ENCODE measurements around the gene PRXL2A. TPM values are rescaled to one million over a fixed set of nuclear protein-coding genes. Genes with fewer than 3 reads are reported as not detected.
"Not testable (repeated sequence)": the region's sequence is repeated elsewhere in the genome, so short reads cannot be mapped to it uniquely, and the experiment has no call there.

Gene PRXL2A
- total and polyA plus RNA-seq, 2 experiments from 2014 or later, result 166 to 222 TPM

DNA sequence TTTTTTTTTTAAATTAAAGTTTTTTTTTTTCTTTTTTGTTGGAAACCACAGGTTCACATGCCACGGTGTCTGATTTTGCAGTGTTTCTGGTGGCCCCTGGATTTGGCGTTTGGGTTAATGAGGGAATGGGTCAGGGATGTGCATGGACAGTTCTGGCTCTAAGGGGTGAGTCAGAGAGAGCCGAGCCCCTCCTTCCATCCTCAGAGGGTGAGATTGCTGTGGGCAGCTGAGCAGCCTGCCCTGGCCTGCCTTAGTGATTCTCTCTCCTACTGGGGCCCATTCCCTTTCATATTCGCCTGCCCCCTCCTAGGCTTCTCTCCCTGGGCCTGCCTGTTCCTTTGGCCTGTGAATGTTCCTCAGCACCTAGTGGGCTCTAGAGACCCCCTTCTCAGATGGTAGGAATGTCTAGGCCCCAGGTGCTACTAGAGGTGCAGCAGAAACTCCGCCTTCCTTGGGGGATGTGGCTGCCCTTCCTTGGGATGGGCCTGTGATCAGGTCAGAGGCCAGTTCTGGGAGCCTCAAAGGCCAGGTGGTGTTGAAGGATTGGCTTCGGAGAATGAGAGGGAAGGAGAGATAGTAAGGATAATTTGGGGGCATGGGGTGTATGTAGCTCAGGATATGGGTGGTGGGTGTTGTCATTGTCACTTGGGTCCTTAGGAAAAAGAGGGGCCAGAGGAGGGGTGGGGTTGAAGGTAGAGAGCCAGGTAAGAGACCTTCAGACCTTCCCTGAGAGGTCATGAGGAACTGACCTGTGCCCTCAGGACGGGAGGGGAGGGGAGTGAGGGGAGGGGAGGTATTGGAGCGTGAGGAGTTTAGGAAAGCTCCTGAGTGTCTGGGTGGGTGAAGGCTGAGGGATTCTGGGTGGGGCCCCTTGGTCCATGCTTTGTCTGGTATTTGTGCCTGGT, 65.6 kb downstream of the PRXL2A start:
- H3K4me1 ChIP-seq (ENCODE audit: insufficient read depth), result peaks cover 26% of the 10 kb centered on the region
- peaks cover 5% of the 10 kb centered on the region for H3K9me3 ChIP-seq (ENCODE audit: low read depth)
- no peaks in the 10 kb centered on the region for H3K36me3 ChIP-seq (replicated peaks; ENCODE audit: insufficient read depth, low read depth)
- no peak overlapping the region for H3K4me3 ChIP-seq
- no peak overlapping the region for H3K4me2 ChIP-seq
- no peak overlapping the region for H2AFZ ChIP-seq
- DNase-seq (ENCODE audit: low spot score), result no peak
- WGBS (ENCODE audit: low lambda C conversion rate, missing lambda C conversion rate), result 84% methylated on average over 7 of the region's 8 CpGs
- no peaks in the 10 kb centered on the region for H3K9me2 ChIP-seq (replicated peaks; ENCODE audit: insufficient read depth)
- H3K79me2 ChIP-seq, result peaks cover 97% of the 10 kb centered on the region
- H4K20me1 ChIP-seq (ENCODE audit: insufficient read depth, poor library complexity, severe bottlenecking), result peaks cover 51% of the 10 kb centered on the region
- TF ChIP-seq EZH2phosphoT487 (IDR thresholded peaks at IDR 0.05; ENCODE audit: low read depth, severe bottlenecking, unreplicated experiment) (no peak), EZH2 (IDR thresholded peaks at IDR 0.05; ENCODE audit: borderline replicate concordance) (no peak)
- TF ChIP-seq, protein P1, sequence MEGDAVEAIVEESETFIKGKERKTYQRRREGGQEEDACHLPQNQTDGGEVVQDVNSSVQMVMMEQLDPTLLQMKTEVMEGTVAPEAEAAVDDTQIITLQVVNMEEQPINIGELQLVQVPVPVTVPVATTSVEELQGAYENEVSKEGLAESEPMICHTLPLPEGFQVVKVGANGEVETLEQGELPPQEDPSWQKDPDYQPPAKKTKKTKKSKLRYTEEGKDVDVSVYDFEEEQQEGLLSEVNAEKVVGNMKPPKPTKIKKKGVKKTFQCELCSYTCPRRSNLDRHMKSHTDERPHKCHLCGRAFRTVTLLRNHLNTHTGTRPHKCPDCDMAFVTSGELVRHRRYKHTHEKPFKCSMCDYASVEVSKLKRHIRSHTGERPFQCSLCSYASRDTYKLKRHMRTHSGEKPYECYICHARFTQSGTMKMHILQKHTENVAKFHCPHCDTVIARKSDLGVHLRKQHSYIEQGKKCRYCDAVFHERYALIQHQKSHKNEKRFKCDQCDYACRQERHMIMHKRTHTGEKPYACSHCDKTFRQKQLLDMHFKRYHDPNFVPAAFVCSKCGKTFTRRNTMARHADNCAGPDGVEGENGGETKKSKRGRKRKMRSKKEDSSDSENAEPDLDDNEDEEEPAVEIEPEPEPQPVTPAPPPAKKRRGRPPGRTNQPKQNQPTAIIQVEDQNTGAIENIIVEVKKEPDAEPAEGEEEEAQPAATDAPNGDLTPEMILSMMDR (IDR thresholded peaks at IDR 0.05; ENCODE audit: poor library complexity), result no peak
- no peaks in the 10 kb centered on the region for H3K27me3 ChIP-seq
- H3K27ac ChIP-seq, result no peak overlapping the region

DNA sequence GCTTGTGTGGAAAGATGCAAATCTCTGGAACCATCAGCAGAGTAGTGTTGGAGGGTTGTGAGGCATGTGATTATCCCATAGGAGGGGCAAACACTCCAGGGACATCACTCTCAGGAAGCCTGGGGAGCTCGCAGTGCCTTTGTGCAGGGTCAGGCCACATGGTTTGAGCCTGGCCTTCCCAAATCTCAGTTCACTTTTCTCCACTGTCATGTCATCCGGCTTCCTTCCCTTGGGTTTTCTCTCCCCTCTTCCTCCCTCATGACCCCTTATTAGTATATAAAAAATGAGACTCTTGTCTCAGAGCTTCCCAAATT, 66.2 kb downstream of the PRXL2A start:
- Histone ChIP-seq H3K9me2 (replicated peaks; ENCODE audit: insufficient read depth) (no peaks in the 10 kb centered on the region), H3K4me2 (no peak overlapping the region), H3K4me3 (no peak overlapping the region), H4K20me1 (ENCODE audit: insufficient read depth, poor library complexity, severe bottlenecking) (peaks cover 45% of the 10 kb centered on the region), H3K36me3 (replicated peaks; ENCODE audit: insufficient read depth, low read depth) (no peaks in the 10 kb centered on the region), H3K79me2 (peaks cover 91% of the 10 kb centered on the region), H3K9me3 (ENCODE audit: low read depth) (peaks cover 5% of the 10 kb centered on the region), H3K27ac (no peak overlapping the region), H3K4me1 (ENCODE audit: insufficient read depth) (peaks cover 20% of the 10 kb centered on the region), H3K27me3 (no peaks in the 10 kb centered on the region), H2AFZ (no peak overlapping the region)
- no peak for DNase-seq (ENCODE audit: low spot score)
- TF ChIP-seq, protein P1 (IDR thresholded peaks at IDR 0.05; ENCODE audit: poor library complexity), result no peak
- TF ChIP-seq EZH2phosphoT487 (IDR thresholded peaks at IDR 0.05; ENCODE audit: low read depth, severe bottlenecking, unreplicated experiment), result no peak
- WGBS (ENCODE audit: low lambda C conversion rate, missing lambda C conversion rate), result 90% methylated on average over 2 of the region's 2 CpGs

DNA sequence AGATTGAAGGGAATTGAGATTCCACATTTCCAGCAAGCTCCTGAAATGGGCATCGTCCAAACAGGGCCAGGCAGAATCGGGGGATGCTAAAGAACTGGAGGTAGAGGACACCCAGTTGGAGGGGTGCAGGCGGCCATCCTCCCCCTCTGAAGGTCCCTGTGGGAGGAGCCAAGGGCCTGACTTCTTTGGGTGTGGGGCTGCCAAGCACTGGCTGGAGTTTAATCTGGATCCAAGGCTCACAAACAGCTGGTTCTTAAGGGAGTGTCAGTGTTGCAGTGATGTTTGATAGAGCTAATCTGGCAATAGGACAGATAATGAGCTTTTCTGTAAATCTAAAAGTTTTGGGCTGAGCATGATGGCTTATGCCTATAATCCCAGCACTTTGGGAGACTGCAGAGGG, 66.6 kb downstream of the PRXL2A start:
- Histone ChIP-seq H3K27me3 (no peaks in the 10 kb centered on the region), H3K36me3 (replicated peaks; ENCODE audit: insufficient read depth, low read depth) (no peaks in the 10 kb centered on the region), H3K4me2 (no peak overlapping the region), H4K20me1 (ENCODE audit: insufficient read depth, poor library complexity, severe bottlenecking) (peaks cover 41% of the 10 kb centered on the region), H2AFZ (no peak overlapping the region), H3K79me2 (peaks cover 87% of the 10 kb centered on the region), H3K4me3 (no peak overlapping the region), H3K4me1 (ENCODE audit: insufficient read depth) (peaks cover 18% of the 10 kb centered on the region), H3K9me2 (replicated peaks; ENCODE audit: insufficient read depth) (no peaks in the 10 kb centered on the region), H3K27ac (no peak overlapping the region), H3K9me3 (ENCODE audit: low read depth) (peaks cover 5% of the 10 kb centered on the region)
- TF ChIP-seq EZH2 (IDR thresholded peaks at IDR 0.05; ENCODE audit: borderline replicate concordance) (no peak), EZH2phosphoT487 (IDR thresholded peaks at IDR 0.05; ENCODE audit: low read depth, severe bottlenecking, unreplicated experiment) (no peak)
- TF ChIP-seq, protein P1 (IDR thresholded peaks at IDR 0.05; ENCODE audit: poor library complexity), result no peak
- no peak for DNase-seq (ENCODE audit: low spot score)
- WGBS (ENCODE audit: low lambda C conversion rate, missing lambda C conversion rate), result 95% methylated on average over 3 of the region's 3 CpGs

DNA sequence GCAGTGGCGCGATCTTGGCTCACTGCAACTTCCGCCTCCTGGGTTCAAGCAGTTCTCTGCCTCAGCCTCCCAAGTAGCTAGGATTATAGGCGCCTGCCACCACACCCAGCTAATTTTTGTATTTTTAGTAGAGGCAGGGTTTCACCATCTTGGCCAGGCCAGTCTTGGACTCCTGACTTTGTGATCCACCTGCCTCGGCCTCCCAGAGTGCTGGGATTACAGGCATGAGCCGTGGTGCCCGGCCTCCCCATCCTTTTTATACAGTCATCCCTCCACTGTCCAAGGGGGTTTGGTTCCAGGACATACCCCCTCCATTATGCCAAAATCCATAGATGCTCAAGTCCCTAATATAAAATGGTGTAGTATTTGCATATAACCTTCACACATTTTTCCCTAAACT, 67.3 kb downstream of the PRXL2A start:
- not testable (repeated sequence) for H3K27ac ChIP-seq; H2AFZ ChIP-seq; H3K4me2 ChIP-seq; H3K27me3 ChIP-seq; H3K4me3 ChIP-seq; H3K36me3 ChIP-seq (replicated peaks; ENCODE audit: insufficient read depth, low read depth); H3K9me2 ChIP-seq (replicated peaks; ENCODE audit: insufficient read depth); DNase-seq (ENCODE audit: low spot score); H3K9me3 ChIP-seq (ENCODE audit: low read depth)
- Histone ChIP-seq H3K79me2 (peaks cover 86% of the 10 kb centered on the region), H4K20me1 (ENCODE audit: insufficient read depth, poor library complexity, severe bottlenecking) (peaks cover 36% of the 10 kb centered on the region), H3K4me1 (ENCODE audit: insufficient read depth) (peaks cover 18% of the 10 kb centered on the region)
- WGBS (ENCODE audit: low lambda C conversion rate, missing lambda C conversion rate), result 98% methylated on average over 7 of the region's 7 CpGs

All from hepatocyte (in vitro differentiated cells).